Measurements from ENCODE around the gene KCNAB2.

DNA sequence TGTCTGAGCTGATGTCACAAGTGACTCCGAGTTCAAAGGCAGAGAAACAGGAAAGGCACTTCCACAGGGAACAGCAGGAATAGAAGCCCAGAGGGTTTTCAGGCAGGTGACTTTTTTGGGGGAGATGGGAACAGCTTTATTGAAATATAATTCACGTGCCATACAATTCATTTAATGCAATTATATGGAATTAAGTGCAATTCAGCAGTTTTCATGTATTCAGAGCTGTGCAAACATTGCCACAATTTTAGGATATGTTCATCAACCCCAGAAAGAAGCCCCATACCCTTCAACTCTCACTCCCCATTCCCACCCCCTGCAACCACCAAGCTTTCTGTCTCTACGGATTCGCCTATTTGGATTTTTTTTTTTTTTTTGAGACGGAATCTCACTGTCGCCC lies 17.0 kb downstream of the KCNAB2 start:
- TF ChIP-seq, protein P1, sequence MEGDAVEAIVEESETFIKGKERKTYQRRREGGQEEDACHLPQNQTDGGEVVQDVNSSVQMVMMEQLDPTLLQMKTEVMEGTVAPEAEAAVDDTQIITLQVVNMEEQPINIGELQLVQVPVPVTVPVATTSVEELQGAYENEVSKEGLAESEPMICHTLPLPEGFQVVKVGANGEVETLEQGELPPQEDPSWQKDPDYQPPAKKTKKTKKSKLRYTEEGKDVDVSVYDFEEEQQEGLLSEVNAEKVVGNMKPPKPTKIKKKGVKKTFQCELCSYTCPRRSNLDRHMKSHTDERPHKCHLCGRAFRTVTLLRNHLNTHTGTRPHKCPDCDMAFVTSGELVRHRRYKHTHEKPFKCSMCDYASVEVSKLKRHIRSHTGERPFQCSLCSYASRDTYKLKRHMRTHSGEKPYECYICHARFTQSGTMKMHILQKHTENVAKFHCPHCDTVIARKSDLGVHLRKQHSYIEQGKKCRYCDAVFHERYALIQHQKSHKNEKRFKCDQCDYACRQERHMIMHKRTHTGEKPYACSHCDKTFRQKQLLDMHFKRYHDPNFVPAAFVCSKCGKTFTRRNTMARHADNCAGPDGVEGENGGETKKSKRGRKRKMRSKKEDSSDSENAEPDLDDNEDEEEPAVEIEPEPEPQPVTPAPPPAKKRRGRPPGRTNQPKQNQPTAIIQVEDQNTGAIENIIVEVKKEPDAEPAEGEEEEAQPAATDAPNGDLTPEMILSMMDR (IDR thresholded peaks at IDR 0.05; ENCODE audit: low read depth, low read length, poor library complexity, severe bottlenecking) = no peak
- no peak for TF ChIP-seq EZH2phosphoT487 (IDR thresholded peaks at IDR 0.05; ENCODE audit: borderline replicate concordance, low read length)
